ENCODE results near the gene PAOX.

The PAOX gene

DNA sequence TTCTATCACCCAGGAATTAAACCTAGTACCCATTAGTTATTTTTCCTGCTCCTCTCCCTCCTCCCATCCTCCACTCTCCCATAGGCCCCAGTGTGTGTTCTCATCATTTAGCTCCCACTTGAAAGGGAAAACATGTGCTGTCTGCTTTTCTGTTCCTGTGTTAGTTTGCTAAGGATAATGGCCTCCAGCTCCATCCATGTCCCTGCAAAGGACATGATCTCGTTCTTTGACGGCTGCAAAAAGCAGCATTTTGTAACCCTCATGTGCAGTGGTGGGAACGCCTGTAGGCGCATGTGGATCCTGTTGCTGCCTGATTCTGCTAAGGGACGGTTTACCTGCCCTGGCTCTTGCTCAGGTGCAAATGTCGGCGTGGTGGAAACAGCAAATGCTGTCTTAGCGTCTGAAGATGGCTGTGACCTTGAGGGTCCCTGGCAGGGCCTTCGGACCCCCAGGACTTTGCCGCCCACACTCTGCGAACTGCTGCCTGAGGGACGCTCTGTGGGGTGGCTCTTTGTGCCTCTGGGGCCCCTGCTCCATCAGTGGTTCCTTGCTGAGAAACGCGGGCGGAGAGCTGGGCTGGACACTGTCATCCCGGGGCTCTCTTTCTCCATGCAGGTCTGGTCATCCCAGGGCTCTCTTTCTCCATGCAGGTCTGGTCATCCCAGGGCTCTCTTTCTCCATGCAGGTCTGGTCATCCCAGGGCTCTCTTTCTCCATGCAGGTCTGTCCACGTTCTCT, 9.3 kb downstream of the PAOX start:
- DNase-seq (ENCODE audit: low spot score): no peak

DNA sequence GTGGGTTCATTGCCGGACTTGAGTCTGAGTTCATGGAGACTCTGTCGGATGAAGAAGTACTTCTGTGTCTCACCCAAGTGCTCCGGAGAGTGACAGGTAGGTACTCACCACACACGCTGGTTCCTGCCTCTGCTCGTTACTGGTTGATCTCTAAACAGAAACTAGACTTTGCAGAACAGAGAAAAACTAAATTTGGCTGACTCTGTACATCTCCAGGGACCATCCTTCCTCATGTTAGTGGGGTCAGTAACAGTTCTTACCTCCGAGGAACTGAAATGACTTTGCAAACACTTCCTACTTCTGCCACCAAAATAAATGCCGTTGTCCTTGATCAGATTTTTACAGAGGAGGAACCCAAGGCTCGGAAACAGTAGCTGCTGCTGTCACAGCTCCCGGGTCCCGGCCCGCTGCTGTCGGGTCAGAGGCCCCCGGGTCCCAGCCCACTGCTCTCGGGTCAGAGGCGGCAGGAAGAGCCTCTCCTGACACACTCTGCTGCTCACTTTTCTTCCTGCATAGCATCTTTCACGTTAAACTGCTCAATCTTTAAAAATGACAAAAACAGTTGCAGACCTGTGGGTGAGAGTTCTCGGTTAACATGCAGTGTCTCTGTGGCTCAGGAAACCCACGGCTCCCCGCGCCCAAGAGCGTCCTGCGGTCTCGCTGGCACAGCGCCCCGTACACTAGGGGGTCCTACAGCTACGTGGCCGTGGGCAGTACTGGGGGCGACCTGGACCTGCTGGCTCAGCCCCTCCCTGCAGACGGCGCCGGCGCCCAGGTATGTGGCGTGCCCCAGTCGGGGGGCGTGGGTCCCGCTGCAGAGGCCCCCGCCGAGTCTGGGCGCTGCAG, 10.1 kb downstream of the PAOX start:
- no peak for DNase-seq (ENCODE audit: low spot score)

DNA sequence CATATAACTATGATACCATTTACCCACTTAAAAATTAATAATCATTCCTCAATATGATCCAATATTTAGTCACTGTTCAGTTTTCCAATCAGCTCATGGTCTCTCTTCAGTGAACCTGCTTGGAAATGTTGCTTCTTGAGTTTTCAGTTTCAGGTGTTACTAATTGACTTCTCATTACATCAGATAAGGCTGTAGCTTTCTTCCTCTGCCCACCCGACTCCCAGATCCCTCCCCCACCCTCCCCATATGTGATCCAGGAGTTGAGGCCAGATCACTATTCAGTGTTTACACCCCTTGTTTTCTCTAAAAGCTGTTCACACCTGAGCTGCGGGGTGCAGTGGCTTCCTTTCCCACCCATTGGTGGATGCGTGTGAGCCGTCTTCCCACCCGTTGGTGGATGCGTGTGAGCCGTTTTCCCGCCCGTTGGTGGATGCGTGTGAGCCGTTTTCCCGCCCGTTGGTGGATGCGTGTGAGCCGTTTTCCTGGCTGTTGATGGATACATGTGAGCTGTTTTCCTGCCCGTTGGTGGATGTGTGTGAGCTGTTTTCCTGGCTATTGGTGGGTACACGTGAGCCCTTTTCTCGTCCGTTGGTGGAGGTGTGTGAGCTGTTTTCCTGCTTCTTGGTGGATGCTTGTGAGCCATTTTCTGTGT, 11.7 kb downstream of the PAOX start:
- no peak for DNase-seq (ENCODE audit: low spot score)

DNA sequence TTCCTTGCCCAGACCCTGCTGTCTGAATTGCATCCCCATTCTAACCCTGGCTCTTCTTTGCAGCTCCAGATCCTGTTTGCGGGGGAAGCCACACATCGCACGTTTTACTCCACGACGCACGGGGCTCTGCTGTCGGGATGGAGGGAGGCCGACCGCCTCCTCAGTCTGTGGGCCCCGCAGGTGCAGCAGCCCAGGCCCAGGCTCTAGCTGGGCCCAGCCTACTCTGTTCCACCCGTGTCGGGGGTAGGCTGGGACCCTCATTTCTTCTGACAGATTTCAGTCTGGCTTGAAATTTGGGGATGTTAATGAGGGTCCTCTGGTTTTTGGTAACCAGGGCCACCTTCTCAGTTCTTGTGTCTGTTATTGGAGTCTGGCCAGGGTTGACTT, 12.2 kb downstream of the PAOX start:
- DNase-seq (ENCODE audit: low spot score): no peak

DNA sequence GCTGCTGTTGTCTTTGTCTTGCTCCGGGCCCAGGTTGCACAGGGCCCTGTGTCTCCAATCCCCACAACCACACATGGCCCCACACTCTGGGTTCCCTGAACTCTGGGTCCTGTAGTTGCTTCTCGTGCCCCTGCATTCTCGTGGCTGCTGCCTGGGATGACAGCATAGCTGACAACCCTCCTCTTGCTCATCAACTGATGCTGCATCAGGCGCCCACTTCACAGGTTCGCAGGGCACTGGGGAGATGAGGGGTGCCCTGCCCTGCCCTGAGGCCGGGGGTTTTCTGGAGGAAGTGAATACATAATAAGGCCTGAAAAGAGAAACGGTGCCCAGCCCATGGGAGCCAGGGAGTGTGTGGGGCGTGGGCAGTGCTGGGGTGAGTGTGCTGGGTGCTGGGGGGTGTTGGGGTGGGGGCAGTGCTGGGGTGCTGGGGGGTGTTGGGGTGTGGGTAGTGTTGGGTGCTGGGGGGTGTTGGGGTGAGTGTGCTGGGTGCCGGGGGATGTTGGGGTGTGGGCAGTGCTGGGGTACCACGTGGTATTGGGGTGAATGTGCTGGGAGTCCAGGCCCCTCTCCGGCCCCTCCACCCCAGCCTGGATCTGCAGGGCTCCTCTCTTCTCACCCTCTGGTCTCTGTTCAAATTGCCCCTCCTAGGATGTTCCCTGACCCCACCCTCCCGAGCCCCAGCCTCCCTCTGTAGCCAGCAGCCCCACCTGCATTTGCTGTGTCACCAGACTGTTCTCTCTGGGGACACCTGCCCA, 12.9 kb downstream of the PAOX start:
- DNase-seq (ENCODE audit: low spot score): no peak

DNA sequence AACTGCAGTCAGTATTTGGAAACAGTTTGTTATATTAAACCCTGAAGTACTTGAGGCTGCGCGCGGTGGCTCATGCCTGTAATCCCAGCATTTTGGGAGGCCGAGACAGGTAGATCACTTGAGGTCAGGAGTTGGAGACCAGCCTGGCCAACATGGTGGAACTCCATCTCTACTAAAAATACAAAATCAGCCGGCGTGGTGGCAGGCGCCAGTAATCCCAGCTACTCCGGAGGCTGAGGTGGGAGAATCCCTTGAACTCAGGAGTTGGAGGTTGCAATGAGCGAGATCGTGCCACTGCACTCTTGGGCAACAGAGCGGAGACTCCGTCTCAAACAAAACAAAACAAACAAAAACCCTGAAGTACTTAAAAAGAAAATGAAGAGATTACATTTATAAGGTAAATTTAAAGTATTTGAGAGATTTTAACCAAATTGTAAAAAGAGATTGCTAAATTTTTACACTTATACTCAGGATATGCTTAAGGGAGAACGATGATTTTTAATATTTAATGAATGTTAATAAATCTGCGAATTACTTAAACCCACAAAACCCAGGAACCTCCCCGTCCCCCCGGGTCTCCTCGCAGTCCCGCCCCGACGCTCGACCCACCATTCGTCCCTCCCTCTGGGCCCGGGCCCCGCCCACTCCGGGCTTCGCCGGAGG, 14.5 kb downstream of the PAOX start:
- no peak for DNase-seq (ENCODE audit: low spot score)

DNA sequence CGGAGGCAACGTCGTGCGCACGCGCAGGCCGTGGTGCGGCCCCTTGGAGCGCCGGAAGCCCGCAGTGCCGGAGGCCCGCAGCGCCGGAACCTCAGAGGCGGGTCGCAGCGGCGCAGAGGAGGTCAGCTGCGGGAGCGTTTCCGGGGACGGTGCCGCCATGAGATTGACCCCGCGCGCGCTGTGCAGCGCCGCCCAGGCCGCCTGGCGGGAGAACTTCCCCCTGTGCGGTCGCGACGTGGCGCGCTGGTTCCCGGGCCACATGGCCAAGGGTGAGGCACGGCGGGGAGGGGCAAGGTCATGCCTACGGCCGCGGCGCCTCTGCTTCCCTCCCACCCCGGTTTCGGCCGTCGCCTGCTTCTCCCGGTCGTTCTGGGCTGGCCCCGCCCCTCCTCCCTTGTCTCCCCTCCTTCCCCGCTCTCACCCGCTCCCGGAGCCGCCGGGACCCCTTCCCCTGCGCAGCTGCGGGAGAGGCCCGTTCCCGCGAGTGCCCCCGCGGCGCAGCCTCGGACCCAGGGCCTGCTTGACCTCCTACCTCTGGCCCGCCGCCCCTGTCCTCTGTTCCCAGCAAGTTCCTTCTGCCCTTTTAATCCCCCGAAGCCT, 15.1 kb downstream of the PAOX start, which contains the start of gene MTG1:
TSS of gene MTG1 (plus strand) at position 94 of the 600 bp plus-strand sequence. CDS start at position 158, 64 bp downstream.
- DNase-seq (ENCODE audit: low spot score): peak; percentile 94

DNA sequence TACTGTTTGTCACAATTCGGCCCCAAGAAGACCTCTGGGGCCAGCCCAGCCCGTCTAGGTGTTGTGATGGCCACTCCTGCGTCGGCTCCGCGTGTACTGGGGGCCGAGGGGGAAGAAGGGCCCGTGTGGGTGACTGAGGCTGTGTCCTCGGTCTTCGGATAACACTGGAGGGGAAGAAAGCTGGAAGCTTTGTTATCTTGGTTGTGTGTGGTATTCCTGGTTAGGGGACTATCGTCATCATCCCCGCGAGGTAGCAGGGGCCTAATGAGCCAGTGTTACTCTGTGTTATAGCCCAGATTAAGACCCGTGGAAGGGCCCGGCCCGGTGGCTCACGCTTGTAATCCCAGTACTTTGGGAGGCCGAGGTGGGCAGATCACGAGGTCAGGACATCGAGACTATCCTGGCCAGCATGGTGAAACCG, 15.7 kb downstream of the PAOX start:
- no peak for DNase-seq (ENCODE audit: low spot score)

DNA sequence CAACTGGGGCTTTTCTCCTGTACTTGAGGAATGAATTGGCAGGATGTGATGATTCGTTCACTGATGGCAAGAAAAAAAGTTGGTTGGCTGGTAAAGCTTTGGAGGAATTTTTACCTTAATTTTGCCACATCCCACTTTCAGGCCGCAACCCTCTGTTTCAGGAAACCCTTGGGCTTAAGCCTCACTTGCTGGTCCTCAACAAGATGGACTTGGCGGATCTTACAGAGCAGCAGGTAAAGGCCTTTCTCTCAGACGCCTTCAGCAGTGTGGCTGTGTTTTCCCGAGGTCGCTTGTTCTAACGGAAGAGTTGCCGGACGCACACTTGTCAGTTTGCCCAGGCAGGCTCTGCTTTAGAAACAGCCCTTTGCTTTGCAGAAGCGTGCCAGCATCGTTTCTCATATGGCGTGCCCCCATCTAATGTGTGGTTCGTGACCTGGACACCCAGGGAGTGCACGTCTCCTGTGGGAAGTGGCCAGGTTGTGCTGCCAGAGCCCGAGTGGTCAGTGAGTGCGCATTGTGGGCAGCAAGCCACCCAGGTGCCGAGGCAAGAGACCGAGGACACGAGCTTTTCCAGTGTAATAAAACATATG, 17.1 kb downstream of the PAOX start:
- DNase-seq (ENCODE audit: low spot score): no peak

DNA sequence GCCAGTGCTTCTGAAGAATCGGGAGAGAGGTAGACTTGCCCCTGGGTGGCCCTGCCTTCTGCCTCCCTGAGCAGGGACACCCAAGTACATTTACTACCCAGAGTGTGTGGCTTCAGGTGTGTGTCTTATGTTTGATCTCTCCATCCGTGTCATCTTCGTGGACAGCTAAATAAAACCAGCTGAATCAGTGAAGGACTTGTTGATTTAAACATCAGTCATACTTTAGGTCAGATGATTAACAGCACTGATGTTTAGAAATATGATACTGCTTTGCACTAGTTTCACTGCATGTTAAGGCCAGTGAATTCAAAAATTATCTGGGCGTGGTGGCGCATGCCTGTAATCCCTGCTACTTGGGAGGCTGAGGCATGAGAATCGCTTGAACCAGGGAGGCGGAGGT, 18.9 kb downstream of the PAOX start:
- DNase-seq (ENCODE audit: low spot score): no peak

DNA sequence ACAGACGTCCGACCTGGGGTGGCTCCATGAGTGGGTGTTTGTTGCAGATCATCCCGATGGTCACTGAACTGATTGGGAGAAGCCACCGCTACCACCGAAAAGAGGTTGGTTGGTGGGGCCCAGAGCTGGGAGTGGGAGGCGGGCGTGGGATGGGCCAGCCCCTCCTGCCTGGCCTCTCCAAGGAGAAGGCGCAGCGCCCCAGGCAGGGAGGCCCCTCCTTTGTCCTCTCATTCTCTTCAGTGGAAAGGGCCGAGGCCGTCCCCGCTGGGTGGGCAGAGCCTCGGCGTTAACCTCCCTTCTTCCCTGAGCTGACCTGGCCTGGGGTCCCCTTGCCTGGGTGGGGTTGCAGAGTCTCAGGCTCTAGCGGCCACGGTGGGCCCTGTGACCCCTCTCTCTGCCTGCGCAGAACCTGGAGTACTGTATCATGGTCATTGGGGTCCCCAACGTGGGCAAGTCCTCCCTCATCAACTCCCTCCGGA, 20.1 kb downstream of the PAOX start:
- no peak for DNase-seq (ENCODE audit: low spot score)

DNA sequence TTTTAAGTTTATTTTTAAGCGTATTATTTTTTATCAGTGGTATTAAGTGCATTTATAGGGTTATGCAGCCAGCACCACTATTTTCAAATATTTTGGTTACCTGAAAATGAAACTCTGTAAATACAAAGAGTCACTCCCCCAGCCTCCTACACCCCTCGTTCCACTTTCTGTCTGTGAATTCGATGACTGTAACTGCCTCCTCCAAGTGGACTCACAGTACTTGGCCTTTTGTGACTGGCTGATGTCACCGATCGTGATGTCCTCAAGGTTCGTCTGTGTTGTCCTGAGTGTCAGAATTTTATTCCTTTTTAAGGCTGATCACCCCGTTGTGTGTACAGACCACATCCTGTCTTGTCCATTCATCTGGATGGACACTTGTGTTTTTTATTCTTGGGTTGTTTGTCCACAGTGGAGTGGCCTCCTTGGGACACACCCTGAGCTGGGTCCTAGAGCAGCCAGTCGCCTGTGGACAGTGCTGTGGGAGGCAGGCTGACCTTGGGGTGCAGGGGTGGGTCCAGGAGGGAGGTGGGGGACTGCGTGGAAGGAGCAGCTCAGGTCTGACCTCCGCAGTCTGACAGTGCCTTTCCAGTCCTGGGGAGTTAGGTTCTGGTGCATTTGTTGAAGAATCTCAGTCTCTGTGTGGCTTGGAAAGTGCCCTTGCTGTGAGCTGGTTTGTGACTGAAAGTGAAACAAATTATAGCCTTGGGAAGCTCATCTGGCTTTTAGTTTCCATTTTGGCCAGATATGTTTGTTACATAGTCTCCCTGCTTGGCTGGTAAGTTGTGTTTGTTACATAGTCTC, 21.8 kb downstream of the PAOX start:
- no peak for DNase-seq (ENCODE audit: low spot score)

DNA sequence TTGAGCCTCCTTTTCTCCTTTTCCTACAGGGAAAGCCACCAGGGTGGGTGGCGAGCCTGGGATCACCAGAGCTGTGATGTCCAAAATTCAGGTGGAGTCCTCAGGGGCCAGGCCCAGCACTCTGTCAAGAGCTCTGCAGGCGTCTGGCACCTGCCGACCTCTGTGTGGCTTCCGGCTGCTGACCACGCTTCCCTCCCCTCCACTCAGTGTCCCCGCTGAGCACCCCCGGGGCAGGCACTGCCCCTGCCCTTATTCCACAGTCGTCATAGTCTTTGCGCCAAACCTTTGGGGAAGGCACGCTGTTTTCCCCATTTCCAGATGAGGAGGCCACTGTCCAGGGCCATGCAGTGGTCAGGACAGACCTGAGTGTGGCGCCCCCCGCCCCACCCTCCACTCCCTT, 22.4 kb downstream of the PAOX start:
- no peak for DNase-seq (ENCODE audit: low spot score)

DNA sequence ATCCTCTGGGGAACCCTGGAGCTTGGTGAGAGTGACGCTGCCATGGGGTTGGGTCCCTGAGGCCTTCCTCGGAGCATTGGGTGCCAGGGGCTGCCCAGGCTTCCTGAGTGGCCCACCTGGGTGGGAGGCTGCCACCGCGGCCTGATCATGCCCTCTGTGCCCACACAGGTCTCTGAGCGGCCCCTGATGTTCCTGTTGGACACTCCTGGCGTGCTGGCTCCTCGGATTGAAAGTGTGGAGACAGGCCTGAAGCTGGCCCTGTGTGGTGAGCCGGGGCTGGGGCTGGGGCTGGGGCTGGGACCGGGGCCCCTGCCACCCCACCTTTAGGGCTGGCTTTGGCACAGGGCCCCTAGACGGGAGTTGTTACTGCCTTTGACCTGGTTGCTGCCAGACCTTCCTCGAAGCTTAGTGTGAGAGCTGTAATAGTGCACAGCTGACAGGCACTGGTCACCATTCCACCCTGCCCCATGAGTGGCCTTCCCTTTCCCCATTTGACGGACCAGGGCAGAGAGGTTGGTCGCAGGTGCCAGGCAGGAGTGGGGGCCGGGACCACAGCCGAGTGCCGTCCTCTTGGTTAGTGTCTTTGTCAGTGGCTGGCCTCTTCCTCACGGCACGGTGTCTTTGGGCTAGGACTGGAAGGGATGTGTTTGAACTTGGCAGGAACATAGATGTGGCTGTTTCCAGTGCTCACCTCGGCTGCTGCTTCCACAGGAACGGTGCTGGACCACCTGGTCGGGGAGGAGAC, 23.1 kb downstream of the PAOX start:
- DNase-seq (ENCODE audit: low spot score): no peak

DNA sequence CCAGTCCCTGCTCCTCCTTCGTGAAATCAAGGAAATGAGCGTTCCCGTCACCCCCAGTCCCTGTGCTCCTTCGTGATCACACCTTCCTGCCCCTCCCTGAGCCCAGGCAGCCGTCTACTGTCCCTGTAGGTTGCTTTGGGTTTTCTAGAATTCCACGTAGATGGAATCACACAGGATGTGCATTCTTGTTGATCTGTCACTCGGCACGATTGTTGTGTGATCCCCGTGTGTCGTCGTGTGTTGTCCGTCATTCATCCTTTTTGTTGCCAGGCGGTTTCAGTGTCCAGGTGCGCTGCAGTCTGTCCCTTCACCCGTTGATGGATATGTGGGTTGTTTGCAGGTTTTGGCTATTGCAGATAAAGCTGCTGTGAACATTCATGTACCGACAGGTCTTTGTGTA, 24.3 kb downstream of the PAOX start:
- no peak for DNase-seq (ENCODE audit: low spot score)

DNA sequence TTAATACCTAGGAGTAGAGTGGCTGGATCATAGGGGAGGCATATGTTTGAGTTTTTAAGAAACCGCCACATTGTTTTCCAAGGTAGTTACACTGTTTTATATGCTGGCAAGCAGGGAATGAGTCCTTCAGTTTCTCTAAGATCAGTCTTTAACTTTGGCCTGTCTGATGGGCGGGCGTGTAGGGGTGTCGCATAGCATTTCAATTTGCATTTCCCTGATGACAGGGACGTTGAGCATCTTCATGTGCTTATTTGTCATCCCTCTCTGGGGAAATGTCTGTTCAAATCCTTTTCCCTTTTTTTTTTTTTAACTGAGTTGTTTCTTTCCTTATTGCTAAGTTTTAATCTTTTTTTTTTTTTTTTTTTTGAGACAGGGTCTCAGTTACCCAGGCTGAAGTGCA, 24.7 kb downstream of the PAOX start:
- DNase-seq (ENCODE audit: low spot score): no peak

DNA sequence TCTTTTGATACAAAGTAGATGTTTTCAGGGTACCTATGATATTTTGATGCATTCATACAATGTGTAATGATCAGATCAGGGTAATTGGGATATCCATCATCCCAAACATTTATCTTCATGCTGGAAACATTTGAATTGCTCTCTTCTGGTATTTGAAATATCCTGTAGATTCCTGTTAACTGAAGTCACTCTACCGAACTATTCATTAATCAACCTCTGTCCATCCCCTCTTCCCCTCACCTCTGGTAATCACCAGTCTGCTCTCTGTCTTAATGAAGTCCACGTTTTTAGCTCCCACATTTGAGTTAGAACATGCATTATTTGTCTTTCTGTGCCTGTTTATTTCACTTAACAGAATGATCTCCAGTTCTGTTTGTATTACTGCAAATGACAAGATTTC, 26.2 kb downstream of the PAOX start:
- DNase-seq (ENCODE audit: low spot score): no peak

DNA sequence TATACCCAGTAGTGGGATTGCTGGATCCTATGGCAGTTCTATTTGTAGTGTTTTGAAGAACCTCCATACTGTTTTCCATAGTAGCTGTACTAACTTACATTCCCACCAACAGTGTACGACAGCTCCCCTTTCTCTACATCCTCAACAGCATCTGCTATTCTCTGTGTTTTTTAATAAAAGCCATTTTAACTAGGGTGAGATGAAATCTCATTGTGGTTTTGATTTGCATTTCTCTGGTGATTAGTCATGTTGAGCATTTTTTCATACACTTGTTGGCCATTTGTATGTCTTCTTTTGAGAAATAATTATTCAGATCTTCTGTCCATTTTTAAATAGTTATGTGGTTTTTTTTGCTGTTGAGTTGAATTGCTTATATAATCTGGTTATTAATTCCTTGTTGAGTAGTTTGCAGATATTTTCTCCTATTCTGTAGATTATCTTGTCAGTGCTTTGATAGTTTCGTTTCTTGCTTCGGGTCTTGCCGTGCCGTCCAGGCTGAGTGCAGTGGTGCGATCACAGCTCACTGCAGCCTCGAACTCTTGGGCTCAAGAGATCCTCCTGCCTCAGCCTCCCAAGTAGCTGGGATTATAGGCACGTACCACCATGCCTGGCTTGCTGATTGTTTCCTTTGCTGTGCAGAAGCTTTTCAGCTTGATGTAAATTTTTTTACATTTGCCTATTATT, 26.9 kb downstream of the PAOX start:
- no peak for DNase-seq (ENCODE audit: low spot score)

All from globus pallidus (tissue), 1 donor.